Retinal pigment epithelial cell (primary cell): Measurements from ENCODE around the gene OSM.
A peak's percentile ranks its signal among the peaks of the same experiment; 100 is the strongest.

Experiments
- DNase-seq: peaks from one replicate; pipeline ENCODE4 v3.0.0-alpha.2; 2010; ENCODE audit warnings: low read depth
- H3K4me3 ChIP-seq: 2 replicates; pipeline ENCODE4 v1.5.1; 2011; ENCODE audit warnings: mild to moderate bottlenecking, low read length, control low read depth, moderate library complexity
- TF ChIP-seq, protein P1 (sequence below): conservative IDR thresholded peaks from 2 replicates; pipeline ENCODE4 v1.5.1; 2011; ENCODE audit warnings: low read depth, low read length, control low read depth, inconsistent platforms

Gene OSM

DNA sequence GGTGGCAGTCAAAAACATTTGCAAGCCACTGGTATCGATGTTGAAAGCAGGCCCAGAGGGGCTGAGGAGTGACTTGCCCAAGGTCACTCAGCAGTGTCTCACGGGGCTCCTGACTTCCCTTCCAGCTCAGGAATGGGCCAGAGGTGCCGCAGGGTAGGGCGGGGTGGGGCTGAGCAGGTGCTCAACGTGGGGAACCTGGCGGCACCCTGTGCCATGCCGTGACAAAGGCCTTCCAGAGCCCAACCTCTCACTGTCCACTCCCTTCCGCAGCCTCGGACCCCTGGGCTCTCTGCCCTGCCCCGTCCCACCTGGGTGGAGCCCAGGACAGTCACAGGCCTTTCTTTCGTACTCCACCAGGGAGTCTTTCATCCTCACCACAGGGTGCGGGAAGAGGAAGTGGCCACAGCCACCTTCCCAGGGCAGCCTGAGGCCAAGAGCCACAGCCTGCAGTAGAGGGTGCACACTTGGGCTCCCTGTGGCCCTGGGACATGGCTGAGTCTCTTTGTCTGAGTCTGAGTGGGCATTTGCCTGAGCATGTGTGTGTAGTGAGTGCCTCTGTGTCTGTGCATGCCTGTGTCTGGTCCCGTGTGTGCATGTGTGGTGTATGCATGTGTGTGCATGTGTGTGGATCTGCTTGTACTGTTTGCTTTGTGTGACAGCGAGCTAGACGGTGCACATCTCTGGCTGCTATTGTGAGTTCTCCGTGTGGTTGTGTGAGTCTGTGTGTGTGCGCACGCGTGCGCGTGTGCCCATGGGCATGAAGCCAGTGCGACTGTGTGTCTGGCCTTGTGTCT is 14.0 kb downstream of the OSM start:
- DNase-seq: no peak
- TF ChIP-seq, protein P1, sequence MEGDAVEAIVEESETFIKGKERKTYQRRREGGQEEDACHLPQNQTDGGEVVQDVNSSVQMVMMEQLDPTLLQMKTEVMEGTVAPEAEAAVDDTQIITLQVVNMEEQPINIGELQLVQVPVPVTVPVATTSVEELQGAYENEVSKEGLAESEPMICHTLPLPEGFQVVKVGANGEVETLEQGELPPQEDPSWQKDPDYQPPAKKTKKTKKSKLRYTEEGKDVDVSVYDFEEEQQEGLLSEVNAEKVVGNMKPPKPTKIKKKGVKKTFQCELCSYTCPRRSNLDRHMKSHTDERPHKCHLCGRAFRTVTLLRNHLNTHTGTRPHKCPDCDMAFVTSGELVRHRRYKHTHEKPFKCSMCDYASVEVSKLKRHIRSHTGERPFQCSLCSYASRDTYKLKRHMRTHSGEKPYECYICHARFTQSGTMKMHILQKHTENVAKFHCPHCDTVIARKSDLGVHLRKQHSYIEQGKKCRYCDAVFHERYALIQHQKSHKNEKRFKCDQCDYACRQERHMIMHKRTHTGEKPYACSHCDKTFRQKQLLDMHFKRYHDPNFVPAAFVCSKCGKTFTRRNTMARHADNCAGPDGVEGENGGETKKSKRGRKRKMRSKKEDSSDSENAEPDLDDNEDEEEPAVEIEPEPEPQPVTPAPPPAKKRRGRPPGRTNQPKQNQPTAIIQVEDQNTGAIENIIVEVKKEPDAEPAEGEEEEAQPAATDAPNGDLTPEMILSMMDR: no peak
- H3K4me3 ChIP-seq: no peak overlapping the region

DNA sequence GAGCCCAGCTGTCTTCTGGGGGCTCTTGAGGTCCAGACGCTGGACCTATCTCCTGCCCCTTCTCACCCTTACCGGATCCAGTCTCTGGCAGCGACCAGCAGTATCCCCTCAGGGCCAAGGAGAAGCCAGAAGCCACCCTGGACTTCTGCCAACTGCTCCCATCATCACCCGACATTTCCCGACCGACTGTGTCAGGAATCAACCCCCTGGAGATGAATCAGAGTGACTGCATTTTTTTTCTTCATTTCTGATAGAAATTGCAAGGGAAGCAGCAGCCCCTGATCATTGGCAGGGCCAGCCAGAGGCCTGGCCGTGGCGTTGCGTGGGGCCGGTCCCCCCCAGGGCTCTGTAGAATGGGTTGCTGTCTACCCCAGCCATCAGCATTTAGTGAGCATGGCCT is 14.9 kb downstream of the OSM start:
- DNase-seq: no peak
- TF ChIP-seq, protein P1: no peak

DNA sequence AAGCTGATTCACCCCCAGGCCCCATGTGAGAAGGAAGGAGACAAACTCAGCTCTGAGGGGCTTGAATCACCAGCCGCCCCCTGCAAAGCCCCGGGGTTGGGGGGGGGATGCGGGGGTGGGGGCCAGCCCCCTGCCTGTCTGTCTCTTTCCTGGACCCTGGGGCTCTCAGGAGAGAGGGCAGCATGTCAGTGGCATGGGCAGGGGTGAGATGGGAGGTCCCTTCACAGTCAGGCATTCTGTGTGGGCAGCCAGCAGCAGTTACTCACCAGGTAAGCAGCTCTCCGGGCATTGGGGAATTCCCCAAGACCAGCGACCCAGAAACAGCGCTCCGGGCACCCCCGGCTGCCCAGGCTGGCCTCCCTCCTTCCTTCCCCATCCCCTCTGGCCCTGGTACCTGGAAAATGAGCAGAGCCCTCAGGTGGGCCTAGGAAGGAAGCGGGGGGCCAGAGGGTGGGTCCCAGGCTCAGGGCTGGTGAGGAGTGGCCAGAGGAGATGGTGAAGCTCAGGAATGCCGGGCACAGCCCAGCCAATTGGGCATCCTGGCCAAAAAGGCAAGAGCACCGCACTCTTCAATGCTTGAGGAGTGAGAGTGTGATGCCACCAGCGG is 15.9 kb downstream of the OSM start:
- DNase-seq: peak; percentile 66
- TF ChIP-seq, protein P1: no peak
- H3K4me3 ChIP-seq: no peak overlapping the region

More for the DNA sequence above, 14.9 kb downstream of the OSM start:
- H3K4me3 ChIP-seq: no peak overlapping the region

DNA sequence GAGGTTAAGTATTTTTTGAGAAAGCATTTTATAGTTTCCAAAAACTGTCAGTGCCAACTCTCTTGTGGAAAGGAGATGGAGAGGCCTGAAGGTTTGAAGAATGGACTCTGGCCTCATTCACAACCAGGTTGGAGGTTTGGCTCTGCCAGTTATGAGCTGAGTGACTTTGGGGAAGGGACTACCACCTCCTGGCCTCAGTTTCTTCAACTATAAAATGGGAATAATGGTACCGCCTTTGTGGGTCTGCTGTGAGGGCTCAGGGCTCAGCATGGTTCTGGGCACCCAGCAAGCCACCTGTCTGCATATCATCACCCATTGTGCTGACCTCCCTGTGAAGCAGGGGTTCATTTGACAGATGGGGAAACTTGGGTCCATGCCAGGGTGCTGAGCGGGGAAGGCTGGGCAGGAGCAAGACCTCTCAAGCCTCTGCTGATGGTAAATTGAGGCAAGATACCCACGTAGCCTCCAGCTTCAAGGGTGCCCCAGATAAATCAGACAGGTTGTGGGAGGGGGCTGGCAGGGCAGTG is 16.5 kb downstream of the OSM start:
- TF ChIP-seq, protein P1: no peak
- DNase-seq: no peak

DNA sequence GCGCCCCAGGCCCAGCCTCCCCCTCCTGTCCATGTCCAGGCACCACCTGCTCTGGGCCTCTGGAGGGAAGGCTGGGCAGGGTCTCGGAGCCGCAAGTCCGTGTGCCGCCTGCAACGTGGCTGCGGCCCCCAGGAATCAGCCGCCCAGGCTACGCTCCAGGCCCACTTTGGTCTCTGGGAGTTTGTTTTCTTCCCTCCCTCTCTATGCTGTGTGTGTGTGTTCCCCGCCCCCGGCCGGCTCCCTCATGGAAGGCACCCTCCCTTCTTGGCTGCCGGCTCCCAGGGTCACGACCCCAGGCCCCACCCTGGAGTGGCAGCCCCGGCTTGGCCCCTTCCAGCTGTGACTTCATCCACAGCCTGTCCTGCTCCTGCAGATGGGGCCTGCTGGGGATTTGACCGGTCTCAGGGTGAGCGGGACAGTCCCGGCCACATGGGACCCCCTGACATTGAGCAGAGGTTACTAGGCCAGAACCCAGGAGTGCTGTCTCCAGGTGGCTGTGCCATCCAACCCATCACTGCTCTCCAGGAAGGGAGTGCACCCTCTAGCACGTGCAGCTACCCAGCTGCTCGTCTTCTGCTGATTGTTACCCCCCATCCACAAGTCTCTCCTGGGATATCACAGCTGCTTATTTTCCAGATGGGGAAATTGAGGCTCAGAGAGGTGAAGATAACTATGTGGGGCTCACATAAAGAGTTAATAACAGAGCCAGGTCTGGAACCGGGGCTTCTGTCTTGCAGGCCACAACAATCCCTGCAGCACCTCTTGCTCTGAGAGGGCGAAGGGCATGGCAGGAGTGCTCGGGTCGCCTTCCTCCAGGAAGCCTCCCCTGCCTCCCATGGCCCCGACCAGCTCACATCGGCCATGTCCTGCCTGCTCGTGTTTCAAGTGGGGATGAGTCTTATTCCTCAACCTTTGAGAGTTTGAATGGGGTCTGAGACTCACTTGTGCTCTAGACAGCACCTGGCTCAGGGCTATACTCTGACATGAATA is 17.3 kb downstream of the OSM start:
- TF ChIP-seq, protein P1: no peak
- no peak overlapping the region for H3K4me3 ChIP-seq
- no peak for DNase-seq

More for the DNA sequence above, 16.5 kb downstream of the OSM start:
- no peak overlapping the region for H3K4me3 ChIP-seq

DNA sequence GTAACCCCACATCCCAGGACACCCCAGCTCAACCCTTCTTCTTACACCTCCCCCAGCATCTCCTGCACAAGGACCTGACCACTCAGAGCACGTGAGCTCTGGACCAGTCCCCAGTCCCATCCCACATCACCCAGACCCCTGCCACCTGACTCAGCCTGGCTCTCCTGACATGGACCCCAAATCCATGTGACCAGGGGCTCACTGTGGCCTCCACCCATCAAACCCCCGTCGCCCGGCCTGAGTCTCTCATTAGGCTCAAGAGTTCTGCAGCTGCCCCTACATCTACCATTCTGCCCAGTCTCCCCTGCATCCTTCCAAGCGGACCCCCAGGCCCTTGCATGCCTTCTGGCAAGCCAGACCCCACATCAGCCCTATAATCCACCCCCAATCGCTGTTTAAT is 18.2 kb downstream of the OSM start:
- no peak overlapping the region for H3K4me3 ChIP-seq
- DNase-seq: no peak
- TF ChIP-seq, protein P1: no peak
